ENCODE results near the gene TMEM255B. TPM values are rescaled to one million over a fixed set of nuclear protein-coding genes. Genes with fewer than 3 reads are reported as not detected.
A peak's percentile ranks its signal among the peaks of the same experiment; 100 is the strongest.

The TMEM255B gene
- total and polyA plus RNA-seq, 9 of the 15 experiments (the other 6 are each of a cell fraction or from before 2014, with no cell fraction given), result 0.01 to 0.75 (median 0.23) TPM

GRCh38 chr13:113837560-113838355, 78.7 kb downstream of the TMEM255B start:
- Histone ChIP-seq H3K27ac (ENCODE audit: extremely low read depth, low read depth, low read length) (no peak overlapping the region), H2AFZ (ENCODE audit: low read depth, low read length) (no peak overlapping the region), H3K9ac (ENCODE audit: insufficient read depth in 1 of 2, low read depth in 2 of 2, low read length in 2 of 2) (no peak overlapping the region; a peak in 1 of 4 replicates), H3K4me1 (replicated peaks in 1 of 2; ENCODE audit: control insufficient read depth in 2 of 2, insufficient read depth in 2 of 2, low read length in 2 of 2) (peaks cover 0 to 23% of the 10 kb centered on the region in 2 experiments; a peak in 2 of 5 replicates), H3K79me2 (ENCODE audit: control insufficient read depth, insufficient read depth, low read length) (no peaks in the 10 kb centered on the region), H3K4me3 (no peak overlapping the region), H3K4me2 (ENCODE audit: insufficient read depth, low read length) (no peak overlapping the region), H3K27me3 (ENCODE audit: control insufficient read depth in 2 of 2, insufficient read depth in 2 of 2, low read length in 2 of 2) (no peaks in the 10 kb centered on the region), H3K36me3 (ENCODE audit: control insufficient read depth, insufficient read depth, low read length) (no peaks in the 10 kb centered on the region), H3K9me3 (replicated peaks; ENCODE audit: control insufficient read depth, insufficient read depth, low read depth, low read length) (no peaks in the 10 kb centered on the region), H3K9me1 (ENCODE audit: control insufficient read depth, insufficient read depth, low read length) (no peaks in the 10 kb centered on the region), H4K20me1 (replicated peaks; ENCODE audit: control insufficient read depth, insufficient read depth, low read length) (no peaks in the 10 kb centered on the region)
- DNase-seq (ENCODE audit: extremely low read depth in 1 of 4, low spot score in 3 of 4) (peak; percentile 49 to 52 (median 50)), ATAC-seq (peak; percentile 90), FAIRE-seq (no peak)
- CTCF ChIA-PET (ENCODE audit: low intra/inter-chr PET ratio), result no interaction called here
- intact Hi-C loops (cut with micrococcal nuclease), result no loop called here
- POLR2A ChIA-PET, result no interaction called here
- in situ Hi-C loops (cut with MboI), result no loop called here
- 15% methylated on average over 10 of the region's 16 CpGs for WGBS (ENCODE audit: insufficient coverage, low coverage, missing lambda C conversion rate)
- BruUV-seq (replicated peaks), result no TSS peak
- TF ChIP-seq MYBL2 (IDR thresholded peaks at IDR 0.05; ENCODE audit: low read depth) (no peak), MYBL2 (CRISPR knock-in tag; IDR thresholded peaks at IDR 0.05; ENCODE audit: borderline replicate concordance) (no peak), RHOXF2B (CRISPR knock-in tag; conservative IDR thresholded peaks at IDR 0.05) (no peak), ZNF23 (CRISPR knock-in tag; IDR thresholded peaks at IDR 0.05) (no peak), ZSCAN29 (IDR thresholded peaks at IDR 0.05) (no peak), CEBPB (tag; IDR thresholded peaks at IDR 0.05) (no peak), UBTF (IDR thresholded peaks at IDR 0.05; ENCODE audit: borderline replicate concordance in 1 of 2, low read depth in 2 of 2, low read length in 2 of 2) (peak in 1 of 2 experiments; percentile 68; a peak in 1 of 4 replicates)
- TF ChIP-seq, protein P1, sequence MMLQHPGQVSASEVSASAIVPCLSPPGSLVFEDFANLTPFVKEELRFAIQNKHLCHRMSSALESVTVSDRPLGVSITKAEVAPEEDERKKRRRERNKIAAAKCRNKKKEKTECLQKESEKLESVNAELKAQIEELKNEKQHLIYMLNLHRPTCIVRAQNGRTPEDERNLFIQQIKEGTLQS (IDR thresholded peaks at IDR 0.05), result peak; percentile 69
- TF ChIP-seq, protein P1 (CRISPR knock-in tag; conservative IDR thresholded peaks at IDR 0.05), result no peak
- TF ChIP-seq, protein P2, sequence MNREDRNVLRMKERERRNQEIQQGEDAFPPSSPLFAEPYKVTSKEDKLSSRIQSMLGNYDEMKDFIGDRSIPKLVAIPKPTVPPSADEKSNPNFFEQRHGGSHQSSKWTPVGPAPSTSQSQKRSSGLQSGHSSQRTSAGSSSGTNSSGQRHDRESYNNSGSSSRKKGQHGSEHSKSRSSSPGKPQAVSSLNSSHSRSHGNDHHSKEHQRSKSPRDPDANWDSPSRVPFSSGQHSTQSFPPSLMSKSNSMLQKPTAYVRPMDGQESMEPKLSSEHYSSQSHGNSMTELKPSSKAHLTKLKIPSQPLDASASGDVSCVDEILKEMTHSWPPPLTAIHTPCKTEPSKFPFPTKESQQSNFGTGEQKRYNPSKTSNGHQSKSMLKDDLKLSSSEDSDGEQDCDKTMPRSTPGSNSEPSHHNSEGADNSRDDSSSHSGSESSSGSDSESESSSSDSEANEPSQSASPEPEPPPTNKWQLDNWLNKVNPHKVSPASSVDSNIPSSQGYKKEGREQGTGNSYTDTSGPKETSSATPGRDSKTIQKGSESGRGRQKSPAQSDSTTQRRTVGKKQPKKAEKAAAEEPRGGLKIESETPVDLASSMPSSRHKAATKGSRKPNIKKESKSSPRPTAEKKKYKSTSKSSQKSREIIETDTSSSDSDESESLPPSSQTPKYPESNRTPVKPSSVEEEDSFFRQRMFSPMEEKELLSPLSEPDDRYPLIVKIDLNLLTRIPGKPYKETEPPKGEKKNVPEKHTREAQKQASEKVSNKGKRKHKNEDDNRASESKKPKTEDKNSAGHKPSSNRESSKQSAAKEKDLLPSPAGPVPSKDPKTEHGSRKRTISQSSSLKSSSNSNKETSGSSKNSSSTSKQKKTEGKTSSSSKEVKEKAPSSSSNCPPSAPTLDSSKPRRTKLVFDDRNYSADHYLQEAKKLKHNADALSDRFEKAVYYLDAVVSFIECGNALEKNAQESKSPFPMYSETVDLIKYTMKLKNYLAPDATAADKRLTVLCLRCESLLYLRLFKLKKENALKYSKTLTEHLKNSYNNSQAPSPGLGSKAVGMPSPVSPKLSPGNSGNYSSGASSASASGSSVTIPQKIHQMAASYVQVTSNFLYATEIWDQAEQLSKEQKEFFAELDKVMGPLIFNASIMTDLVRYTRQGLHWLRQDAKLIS (CRISPR knock-in tag; IDR thresholded peaks at IDR 0.05), result no peak
- TF ChIP-seq, protein P3, sequence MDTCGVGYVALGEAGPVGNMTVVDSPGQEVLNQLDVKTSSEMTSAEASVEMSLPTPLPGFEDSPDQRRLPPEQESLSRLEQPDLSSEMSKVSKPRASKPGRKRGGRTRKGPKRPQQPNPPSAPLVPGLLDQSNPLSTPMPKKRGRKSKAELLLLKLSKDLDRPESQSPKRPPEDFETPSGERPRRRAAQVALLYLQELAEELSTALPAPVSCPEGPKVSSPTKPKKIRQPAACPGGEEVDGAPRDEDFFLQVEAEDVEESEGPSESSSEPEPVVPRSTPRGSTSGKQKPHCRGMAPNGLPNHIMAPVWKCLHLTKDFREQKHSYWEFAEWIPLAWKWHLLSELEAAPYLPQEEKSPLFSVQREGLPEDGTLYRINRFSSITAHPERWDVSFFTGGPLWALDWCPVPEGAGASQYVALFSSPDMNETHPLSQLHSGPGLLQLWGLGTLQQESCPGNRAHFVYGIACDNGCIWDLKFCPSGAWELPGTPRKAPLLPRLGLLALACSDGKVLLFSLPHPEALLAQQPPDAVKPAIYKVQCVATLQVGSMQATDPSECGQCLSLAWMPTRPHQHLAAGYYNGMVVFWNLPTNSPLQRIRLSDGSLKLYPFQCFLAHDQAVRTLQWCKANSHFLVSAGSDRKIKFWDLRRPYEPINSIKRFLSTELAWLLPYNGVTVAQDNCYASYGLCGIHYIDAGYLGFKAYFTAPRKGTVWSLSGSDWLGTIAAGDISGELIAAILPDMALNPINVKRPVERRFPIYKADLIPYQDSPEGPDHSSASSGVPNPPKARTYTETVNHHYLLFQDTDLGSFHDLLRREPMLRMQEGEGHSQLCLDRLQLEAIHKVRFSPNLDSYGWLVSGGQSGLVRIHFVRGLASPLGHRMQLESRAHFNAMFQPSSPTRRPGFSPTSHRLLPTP (IDR thresholded peaks at IDR 0.05; ENCODE audit: borderline replicate concordance, extremely low read depth, insufficient read length), result no peak
